Sigmoid colon (tissue), 4 donors: ENCODE results near the gene SEC16A.

ENCODE experiments used
- CTCF ChIP-seq, 4 experiments: fragments of 450-650 bp in 3 of 4; fragments of 200-600 bp in 1 of 4; IDR thresholded peaks; one replicate each; pipeline ENCODE4 v1.5.1; 2016 to 2019; ENCODE audit warnings: antibody characterized with exemption in 4 of 4, mild to moderate bottlenecking in 3 of 4, moderate library complexity in 2 of 4
- EP300 ChIP-seq, 4 donors: sonication (generic); formaldehyde crosslinking; IDR thresholded peaks; one replicate each; pipeline ENCODE4 v1.6.1; 2017; ENCODE audit warnings: antibody characterized with exemption in 4 of 4
- POLR2A ChIP-seq, 2 donors: fragments of 450-650 bp; IDR thresholded peaks; one replicate each; pipeline ENCODE4 v1.6.1; 2016; ENCODE audit warnings: antibody characterized with exemption in 2 of 2, mild to moderate bottlenecking in 2 of 2, moderate library complexity in 2 of 2
- POLR2AphosphoS5 ChIP-seq, 4 donors: sonication (generic); formaldehyde crosslinking; IDR thresholded peaks; one replicate each; pipeline ENCODE4 v1.6.1; 2017; ENCODE audit warnings: antibody characterized with exemption in 4 of 4

DNA sequence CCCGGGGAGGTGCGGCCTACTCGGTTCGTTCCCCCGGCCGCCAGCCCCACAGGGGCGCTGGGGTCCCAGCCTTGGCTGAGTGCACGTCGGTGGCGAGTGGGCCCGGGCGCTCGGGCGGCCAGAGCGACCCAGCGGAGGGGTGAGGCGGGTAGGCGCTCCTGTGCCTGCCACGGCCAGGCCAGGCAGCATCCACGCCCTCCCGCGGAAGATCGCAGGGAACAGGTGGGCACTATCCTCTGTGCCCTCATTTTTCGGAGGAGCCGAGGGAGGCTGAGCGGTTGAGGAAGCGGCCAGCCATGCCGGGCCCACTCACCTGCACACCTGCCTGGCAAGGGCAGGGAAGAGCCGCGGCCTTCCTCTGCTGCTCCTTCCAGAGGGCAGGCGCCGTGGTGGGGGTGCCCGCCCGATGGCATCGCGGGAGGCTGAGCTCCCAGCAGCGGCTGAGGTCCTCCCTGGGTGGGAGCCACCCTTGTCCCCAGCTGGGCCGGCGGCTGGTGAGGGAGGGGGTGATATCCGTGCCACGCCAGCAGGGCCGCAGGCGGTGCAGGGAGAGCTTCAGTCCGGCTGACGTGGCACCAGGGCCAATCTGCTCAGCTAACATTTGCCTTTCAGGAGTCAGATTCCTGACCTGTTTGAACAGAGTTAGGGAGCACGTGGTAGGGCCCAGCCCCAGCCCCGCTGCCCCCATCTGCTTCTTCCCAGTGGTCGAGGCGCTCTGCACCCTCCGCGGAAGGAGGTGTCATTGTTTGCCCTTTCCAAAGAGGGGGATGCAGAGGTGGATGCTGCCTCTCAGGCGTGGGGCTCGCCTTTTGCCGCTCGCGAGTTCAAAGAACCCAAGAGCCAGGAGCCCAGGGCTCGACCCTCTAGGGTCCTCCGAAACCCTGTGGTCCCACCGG is 1.6 kb upstream of the SEC16A start:
- TF ChIP-seq CTCF (IDR thresholded peaks at IDR 0.05) (no peak), POLR2AphosphoS5 (IDR thresholded peaks at IDR 0.05) (no peak), POLR2A (IDR thresholded peaks at IDR 0.05) (no peak), EP300 (IDR thresholded peaks at IDR 0.05) (no peak)
